DND-41 (cell line): ENCODE results near the gene RAB5A.
A peak's percentile ranks its signal among the peaks of the same experiment; 100 is the strongest.

Experiments
- ATAC-seq: fragments of 200-7000 bp; cut with Tn5 transposase; 3 replicates; pipeline ENCODE4 v1.9.1; 2021; ENCODE audit warnings: low read depth; ENCODE audit not compliant: insufficient read depth
- DNase-seq: peaks from one replicate; pipeline ENCODE4 v3.0.0-alpha.2; 2020
- H2AFZ ChIP-seq: 2 replicates; pipeline ENCODE4 v1.6.0; 2012; ENCODE audit warnings: low read depth, low read length
- H3K27ac ChIP-seq: 2 replicates; pipeline ENCODE4 v1.5.1; 2012; ENCODE audit warnings: low read length, inconsistent platforms
- H3K27me3 ChIP-seq: fragments of 200-600 bp; sonication (generic); 2 replicates; pipeline ENCODE4 v1.6.0; 2012; ENCODE audit warnings: low read length, mild to moderate bottlenecking, inconsistent platforms; ENCODE audit not compliant: insufficient read depth, poor library complexity
- H3K36me3 ChIP-seq: 2 replicates; pipeline ENCODE4 v1.5.1; 2012; ENCODE audit warnings: low read length, inconsistent platforms; ENCODE audit not compliant: insufficient read depth
- H3K4me1 ChIP-seq: 2 replicates; pipeline ENCODE4 v1.5.1; 2012; ENCODE audit warnings: mild to moderate bottlenecking, low read length; ENCODE audit not compliant: insufficient read depth
- H3K4me2 ChIP-seq: 2 replicates; pipeline ENCODE4 v1.6.0; 2012; ENCODE audit warnings: mild to moderate bottlenecking, moderate library complexity, low read length, inconsistent platforms; ENCODE audit not compliant: insufficient read depth
- H3K4me3 ChIP-seq, 2 experiments: fragments of 200-600 bp in 1 of 2; shearing (Covaris generic) in 1 of 2; 2 replicates each; pipeline ENCODE4 v1.5.1; 2012 to 2016; ENCODE audit warnings: inconsistent platforms in 2 of 2, low read length in 2 of 2, mild to moderate bottlenecking in 2 of 2, low read depth in 1 of 2, moderate library complexity in 1 of 2
- H3K79me2 ChIP-seq: 2 replicates; pipeline ENCODE4 v1.6.0; 2012; ENCODE audit warnings: low read length, inconsistent platforms; ENCODE audit not compliant: insufficient read depth
- H3K9ac ChIP-seq: 2 replicates; pipeline ENCODE4 v1.6.0; 2012; ENCODE audit warnings: low read depth, mild to moderate bottlenecking, inconsistent platforms, low read length, moderate library complexity
- H3K9me3 ChIP-seq: 2 replicates; pipeline ENCODE4 v1.5.1; 2012; ENCODE audit warnings: low read length, moderate library complexity, mild to moderate bottlenecking, inconsistent platforms; ENCODE audit not compliant: insufficient read depth, severe bottlenecking
- H4K20me1 ChIP-seq: 2 replicates; pipeline ENCODE4 v1.6.0; 2012; ENCODE audit warnings: low read length; ENCODE audit not compliant: insufficient read depth
- CTCF ChIP-seq: IDR thresholded peaks from 2 replicates; pipeline ENCODE4 v1.5.1; 2012; ENCODE audit warnings: borderline replicate concordance, low read length, moderate library complexity, mild to moderate bottlenecking; ENCODE audit not compliant: poor library complexity, severe bottlenecking; ENCODE audit errors: extremely low read depth
- EZH2 ChIP-seq: IDR thresholded peaks from 3 replicates; pipeline ENCODE4 v1.6.1; 2012; ENCODE audit warnings: borderline replicate concordance, low read depth, mild to moderate bottlenecking, moderate library complexity, low read length, inconsistent platforms; ENCODE audit not compliant: severe bottlenecking

Gene RAB5A

GRCh38 chr3:20022954-20023622, 76.2 kb downstream of the RAB5A start:
- no peak overlapping the region for H3K4me3 ChIP-seq
- ATAC-seq (no peak), DNase-seq (no peak)
- H2AFZ ChIP-seq, result no peak overlapping the region
- H4K20me1 ChIP-seq, result no peaks in the 10 kb centered on the region
- H3K27me3 ChIP-seq, result no peaks in the 10 kb centered on the region
- H3K9me3 ChIP-seq, result no peaks in the 10 kb centered on the region
- no peaks in the 10 kb centered on the region for H3K36me3 ChIP-seq
- no peaks in the 10 kb centered on the region for H3K79me2 ChIP-seq
- H3K4me1 ChIP-seq, result no peaks in the 10 kb centered on the region
- no peak overlapping the region for H3K27ac ChIP-seq
- TF ChIP-seq CTCF, result no peak
- TF ChIP-seq EZH2, result no peak
- H3K9ac ChIP-seq, result no peak overlapping the region
- no peak overlapping the region for H3K4me2 ChIP-seq

GRCh38 chr3:20023623-20024405, 76.9 kb downstream of the RAB5A start:
- no peaks in the 10 kb centered on the region for H3K79me2 ChIP-seq
- TF ChIP-seq CTCF (no peak), EZH2 (no peak)
- H3K36me3 ChIP-seq, result no peaks in the 10 kb centered on the region
- H3K27me3 ChIP-seq, result no peaks in the 10 kb centered on the region
- H3K4me2 ChIP-seq, result no peak overlapping the region
- H3K9me3 ChIP-seq, result no peaks in the 10 kb centered on the region
- ATAC-seq, result peak; percentile 54; the same call in 2 of the 3 replicates
- no peaks in the 10 kb centered on the region for H3K4me1 ChIP-seq
- no peak overlapping the region for H3K4me3 ChIP-seq
- no peak overlapping the region for H3K27ac ChIP-seq
- H2AFZ ChIP-seq, result no peak overlapping the region
- no peak overlapping the region for H3K9ac ChIP-seq
- DNase-seq, result no peak
- no peaks in the 10 kb centered on the region for H4K20me1 ChIP-seq

- Histone ChIP-seq H2AFZ (no peak overlapping the region), H3K79me2 (no peaks in the 10 kb centered on the region), H3K27ac (no peak overlapping the region), H3K27me3 (no peaks in the 10 kb centered on the region), H3K4me3 (no peak overlapping the region), H3K9ac (no peak overlapping the region), H4K20me1 (no peaks in the 10 kb centered on the region), H3K36me3 (no peaks in the 10 kb centered on the region), H3K4me1 (no peaks in the 10 kb centered on the region), H3K9me3 (no peaks in the 10 kb centered on the region), H3K4me2 (no peak overlapping the region)
- ATAC-seq, result no peak
- no peak for DNase-seq
- TF ChIP-seq EZH2 (no peak), CTCF (no peak)
Observed at GRCh38 chr3:20027136-20027535, 80.2 kb downstream of the RAB5A start.
